HG02970 (cell line): ENCODE results near the gene RBM33.

Source experiments
- ATAC-seq: cut with Tn5 transposase; IDR thresholded peaks from one replicate; pipeline ENCODE4 v1.9.1; 2021; ENCODE audit warnings: mild to moderate bottlenecking, moderate library complexity, moderate number of reproducible peaks; ENCODE audit not compliant: unreplicated experiment, low FRiP score

RBM33 gene

GRCh38 chr7:155717010-155717744 is 72.7 kb downstream of the RBM33 start:
- no peak for ATAC-seq

GRCh38 chr7:155721056-155721455 is 76.6 kb downstream of the RBM33 start:
- ATAC-seq, result no peak

DNA sequence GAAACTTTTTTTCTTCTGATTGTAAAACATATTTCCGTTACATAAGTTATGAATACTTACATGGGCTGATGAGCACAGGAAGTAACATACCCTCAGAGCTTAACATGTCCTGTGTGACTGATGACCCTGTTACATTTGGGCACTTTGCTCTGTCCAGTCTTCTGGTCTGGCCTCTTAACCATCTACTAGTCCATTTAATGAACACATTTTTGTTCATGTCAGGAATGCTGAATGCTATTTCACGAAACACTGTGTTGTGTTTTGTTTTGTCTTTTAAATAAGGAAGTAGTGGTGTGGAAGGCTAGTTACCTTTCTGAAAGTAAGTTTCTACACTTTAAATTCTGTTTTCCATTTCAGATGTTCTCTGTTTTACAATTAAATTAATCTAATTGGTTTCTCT is 77.7 kb downstream of the RBM33 start:
- ATAC-seq, result no peak

DNA sequence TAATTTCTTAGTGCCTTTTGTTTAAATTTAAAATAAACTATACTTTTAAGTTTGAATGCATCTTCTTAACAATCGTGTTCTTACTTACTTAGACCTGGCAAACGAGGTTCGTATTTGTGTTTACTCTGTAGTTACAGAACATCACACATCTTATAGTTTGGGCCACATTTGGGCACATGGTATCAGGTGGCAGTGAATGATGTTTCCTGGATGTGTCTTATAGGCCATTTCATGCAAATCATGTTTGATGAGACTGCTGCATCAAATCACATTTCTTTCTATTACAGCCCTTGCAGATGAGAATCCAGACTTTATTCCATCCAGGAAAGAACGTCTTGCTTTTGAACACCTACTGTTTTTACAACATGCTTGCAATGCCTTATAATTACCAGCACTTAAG is 78.5 kb downstream of the RBM33 start:
- no peak for ATAC-seq

DNA sequence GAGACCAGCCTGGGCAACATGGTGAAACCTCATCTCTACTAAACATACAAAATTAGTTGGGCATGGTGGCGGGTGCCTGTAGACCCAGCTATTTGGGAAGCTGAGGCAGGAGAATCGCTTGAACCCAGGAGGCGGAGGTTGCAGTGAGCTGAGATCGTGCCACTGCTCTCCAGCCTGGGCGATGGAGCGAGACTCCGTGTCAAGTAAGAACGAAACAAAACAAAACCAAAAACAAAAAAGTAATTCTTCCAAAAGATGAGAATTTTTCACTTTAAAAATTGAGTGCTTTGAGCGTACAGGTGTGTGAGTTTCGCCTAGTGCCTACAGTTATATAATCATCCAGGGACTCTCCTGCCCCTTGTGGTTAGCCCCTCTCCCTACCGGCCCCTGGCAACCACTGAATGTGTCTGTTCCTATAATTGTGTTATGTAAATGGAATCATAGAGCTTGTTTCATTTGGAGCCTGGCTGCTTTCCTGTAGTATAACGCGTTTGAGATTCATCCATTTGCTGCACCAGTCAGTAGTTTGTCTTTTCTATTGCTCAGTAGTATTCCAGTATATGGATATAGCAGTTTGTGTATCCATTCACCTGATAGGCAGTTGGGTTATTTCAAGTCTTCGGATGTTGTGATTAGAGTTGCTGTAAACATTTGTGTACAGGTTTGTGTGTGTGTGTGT is 80.0 kb downstream of the RBM33 start:
- no peak for ATAC-seq

- no peak for ATAC-seq
Measured at GRCh38 chr7:155725006-155725355, 80.5 kb downstream of the RBM33 start.

DNA sequence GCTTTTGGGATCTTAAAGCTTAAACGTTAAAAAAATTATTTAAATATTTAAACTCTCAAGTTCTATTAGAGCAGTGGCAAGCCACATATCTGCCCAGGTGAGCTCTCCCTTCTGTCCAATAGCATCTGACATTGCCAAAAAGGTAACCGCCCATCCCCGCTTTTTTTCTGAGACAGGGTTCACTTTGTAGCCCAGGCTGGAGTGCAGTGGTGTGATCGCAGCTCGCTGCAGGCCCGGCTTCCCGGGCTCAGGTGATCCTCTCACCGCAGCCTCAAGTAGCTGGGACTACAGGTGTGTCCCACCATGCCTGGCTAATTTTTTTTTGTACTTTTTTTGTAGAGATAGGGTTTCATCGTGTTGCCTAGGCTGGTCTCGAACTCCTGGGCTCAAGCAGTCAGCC is 83.2 kb downstream of the RBM33 start:
- ATAC-seq, result no peak

DNA sequence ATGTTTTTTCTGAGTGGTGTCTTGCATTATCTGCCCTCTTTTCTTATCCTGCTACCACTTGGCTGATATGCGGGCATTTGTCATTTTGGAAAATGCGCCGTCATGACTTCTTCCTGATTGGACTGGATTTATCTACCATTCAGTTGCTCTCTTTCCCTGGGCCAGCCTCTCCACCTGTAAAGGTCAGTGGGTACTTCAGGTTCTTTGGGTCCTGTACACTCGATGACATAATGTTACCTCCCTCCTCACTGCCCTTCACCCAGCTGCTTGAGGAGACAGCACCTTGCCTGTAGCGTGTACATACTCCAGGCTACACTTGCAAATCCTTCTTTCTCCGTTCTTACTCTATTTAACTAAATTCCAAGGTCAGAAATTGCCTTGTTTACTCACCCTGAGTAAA is 83.7 kb downstream of the RBM33 start:
- no peak for ATAC-seq

DNA sequence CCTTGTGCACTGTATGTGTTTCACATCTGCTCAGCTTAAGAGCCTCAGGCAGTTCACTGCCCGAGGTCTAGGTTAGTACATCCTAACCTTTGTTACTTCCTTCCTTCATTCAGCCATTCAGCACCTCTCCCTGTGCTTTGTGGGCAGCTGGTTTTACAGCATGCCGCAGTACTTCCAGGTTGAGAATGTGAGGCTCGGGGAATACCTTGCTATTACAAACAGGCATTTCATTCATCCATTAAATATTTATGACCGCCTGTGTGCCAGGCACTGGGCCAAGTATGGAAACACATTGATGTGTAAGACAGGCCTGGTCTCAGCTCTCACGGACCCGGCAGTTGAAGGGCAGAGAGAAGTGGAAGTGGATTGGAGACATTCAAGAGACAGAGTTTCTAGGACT is 85.4 kb downstream of the RBM33 start:
- ATAC-seq, result no peak

DNA sequence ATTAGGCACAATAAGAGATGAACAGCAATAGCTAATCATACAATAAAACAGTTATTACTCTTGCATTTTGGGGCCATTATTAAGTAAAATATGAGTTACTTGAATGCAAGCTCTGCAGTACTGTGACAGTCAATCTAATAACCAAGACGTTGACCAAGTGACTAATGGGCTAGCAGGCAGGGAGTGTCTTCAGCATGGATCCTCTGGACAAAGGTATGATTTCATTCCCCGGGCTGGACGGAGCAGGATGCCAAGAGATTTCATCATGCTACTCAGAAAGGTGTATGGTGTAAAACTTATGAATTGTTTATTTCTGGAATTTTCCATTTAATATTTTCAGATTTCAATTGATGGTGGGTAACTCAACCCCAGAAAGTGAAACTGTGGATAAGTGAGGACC is 86.9 kb downstream of the RBM33 start:
- ATAC-seq, result no peak

GRCh38 chr7:155731871-155732270 is 87.4 kb downstream of the RBM33 start:
- no peak for ATAC-seq

DNA sequence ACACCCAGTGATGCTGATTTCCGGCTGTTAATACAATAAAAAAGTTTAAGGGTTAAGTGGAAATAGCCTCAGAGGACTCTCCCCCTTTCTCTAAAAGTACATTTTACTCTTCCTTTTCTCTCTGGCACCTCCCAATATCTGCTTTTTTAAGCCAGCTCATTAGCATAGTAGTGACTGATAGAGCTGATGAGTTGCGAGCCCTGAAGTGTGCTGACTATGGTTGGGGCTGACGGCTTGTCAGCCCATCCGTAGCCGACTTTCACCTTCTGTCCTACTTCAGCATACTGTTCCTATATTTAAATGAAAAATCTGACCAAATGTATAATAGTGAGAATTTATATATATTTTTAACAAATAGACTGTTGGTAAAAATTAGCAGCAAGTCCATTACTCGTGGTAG is 87.8 kb downstream of the RBM33 start:
- no peak for ATAC-seq

- ATAC-seq, result no peak
Measured at GRCh38 chr7:155733582-155734444, 89.4 kb downstream of the RBM33 start.

DNA sequence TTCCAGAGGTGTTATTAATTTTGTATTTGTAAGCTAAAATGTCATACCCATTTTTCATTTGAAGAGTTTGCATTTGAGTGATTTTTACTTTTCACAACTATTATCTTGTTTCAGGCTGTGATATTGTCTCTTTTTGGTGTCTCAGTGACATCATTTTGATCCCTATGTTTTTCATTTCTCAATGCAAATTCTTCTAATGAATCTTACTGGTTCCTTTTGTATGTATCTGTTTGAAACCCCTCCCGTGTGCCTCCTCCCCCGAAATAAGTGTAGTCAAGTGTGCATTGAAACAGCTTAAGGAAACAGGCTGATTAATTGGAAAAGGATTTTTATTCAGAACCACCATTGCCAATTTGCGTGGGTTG is 90.0 kb downstream of the RBM33 start:
- ATAC-seq, result no peak

- ATAC-seq, result no peak
Measured at GRCh38 chr7:155735442-155736115, 91.1 kb downstream of the RBM33 start.

DNA sequence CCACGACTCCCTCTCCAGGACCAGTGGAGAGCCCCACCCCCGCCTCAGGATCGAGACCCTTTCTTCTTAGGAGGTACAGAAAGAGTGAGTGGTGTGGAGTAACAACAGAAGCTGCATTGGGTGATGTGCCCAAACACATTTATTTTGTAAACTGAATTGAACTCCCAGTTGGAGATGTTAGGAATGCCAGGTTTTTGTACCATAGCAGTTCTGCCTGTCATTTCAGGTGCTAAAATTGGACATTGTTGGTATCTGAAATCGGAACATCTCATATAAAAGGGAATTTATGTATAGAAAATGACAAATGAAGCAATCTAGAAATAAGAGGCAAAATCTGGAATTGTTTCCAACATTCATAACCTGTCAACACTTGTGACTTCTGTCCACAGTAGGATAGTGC is 93.1 kb downstream of the RBM33 start:
- no peak for ATAC-seq

- ATAC-seq, result no peak
Measured at GRCh38 chr7:155738104-155738503, 93.6 kb downstream of the RBM33 start.

DNA sequence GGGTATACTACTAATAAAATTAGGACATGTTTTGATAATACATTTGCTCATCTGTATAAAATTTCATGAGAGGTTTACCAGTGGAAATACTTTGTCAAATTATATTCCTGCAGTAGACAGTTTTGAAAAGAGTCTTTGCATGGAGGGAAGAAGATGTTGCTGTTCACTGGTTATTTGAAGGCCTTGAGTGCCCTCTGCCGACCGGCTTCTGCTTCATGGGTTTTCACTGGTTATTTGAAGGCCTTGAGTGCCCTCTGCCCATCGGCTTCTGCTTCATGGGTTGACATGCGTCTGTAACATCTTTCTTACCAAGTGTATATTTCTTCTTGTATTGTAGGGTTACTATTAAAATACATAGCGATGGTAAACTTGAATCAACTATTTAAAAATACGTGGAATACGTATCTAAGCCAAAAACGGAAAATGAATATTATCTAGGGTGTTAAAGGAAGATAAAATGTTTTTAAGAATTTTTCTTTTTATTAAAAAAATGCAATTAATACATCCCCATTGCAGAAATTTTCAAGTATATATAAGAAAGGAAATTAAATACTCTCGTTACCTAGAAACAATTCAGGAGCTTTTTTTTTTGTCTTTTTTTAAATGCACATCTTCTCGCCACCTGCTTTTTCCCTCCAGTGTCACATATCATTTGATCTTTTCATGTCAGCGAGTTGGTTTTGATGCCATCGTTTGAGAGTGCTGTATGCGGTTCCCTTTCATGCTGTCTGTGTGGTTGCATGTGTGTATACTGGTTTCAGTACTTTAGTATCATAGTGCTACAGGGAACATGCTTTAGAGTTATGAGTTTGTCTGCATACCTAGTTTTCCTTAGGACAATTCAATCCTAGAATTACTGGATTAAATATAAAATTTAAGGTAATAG is 94.4 kb downstream of the RBM33 start:
- no peak for ATAC-seq

DNA sequence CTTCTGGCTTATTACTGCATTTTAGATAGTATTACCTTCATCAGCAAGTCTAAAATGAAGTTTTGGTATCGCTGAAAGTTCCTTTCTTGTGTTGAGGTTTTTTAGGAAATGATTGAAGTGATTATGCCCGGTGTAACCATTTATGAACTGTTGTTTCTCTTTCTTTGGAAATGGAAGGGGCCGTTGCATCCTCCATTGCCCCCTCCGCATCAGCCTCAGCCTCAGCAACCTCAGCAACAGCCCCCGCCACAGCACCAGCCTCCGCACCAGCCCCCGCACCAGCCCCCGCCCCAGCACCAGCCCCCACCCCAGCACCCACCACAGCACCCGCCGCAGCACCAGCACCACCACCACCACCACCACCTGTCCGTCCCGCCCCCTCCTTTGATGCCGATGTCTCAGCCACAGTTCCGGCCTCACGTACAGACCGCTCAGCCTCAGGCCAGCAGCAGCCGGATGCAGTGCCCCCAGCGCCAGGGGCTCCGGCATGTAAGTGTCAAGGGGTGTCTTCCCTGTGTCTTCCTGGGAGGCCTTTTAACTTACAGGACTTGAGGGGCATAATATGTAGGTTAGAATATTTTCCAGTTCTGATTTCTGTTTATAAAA is 95.2 kb downstream of the RBM33 start:
- no peak for ATAC-seq

GRCh38 chr7:155741082-155741481 is 96.6 kb downstream of the RBM33 start:
- no peak for ATAC-seq
